PC-3 (cell line): Measurements from ENCODE around the gene ASPSCR1.

ENCODE experiments used
- CTCF ChIP-seq: fragments of 300-600 bp; sonication (generic); conservative IDR thresholded peaks from 2 replicates; pipeline ENCODE4 v1.5.1; 2017; ENCODE audit warnings: antibody characterized with exemption, low read depth, mild to moderate bottlenecking, low read length
- EZH2 ChIP-seq: fragments of 300-600 bp; sonication (generic); IDR thresholded peaks from one replicate; pipeline ENCODE4 v1.6.1; 2017; ENCODE audit warnings: antibody characterized with exemption, mild to moderate bottlenecking, low read length; ENCODE audit not compliant: unreplicated experiment

GRCh38 chr17:81995463-81996231 lies 18.2 kb downstream of the ASPSCR1 start:
- peak; percentile 16; the same call in 1 of the 2 replicates for TF ChIP-seq CTCF
- no peak for TF ChIP-seq EZH2
